Putamen (tissue), 1 donor: ENCODE data around the gene PRKX.
"Not testable (repeated sequence)": the region's sequence is repeated elsewhere in the genome, so short reads cannot be mapped to it uniquely, and the experiment has no call there.

Experiments used
- DNase-seq: peaks from one replicate; pipeline ENCODE4 v3.0.0-alpha.2; 2016; ENCODE audit warnings: low spot score

PRKX gene

GRCh38 chrX:3713225-3713936 lies at the start of gene PRKX:
TSS of gene PRKX (minus strand) at chrX:3713649. CDS start at chrX:3713253, 396 bp downstream.
- DNase-seq, result no peak

- no peak for DNase-seq
Observed at GRCh38 chrX:3763111-3763510, 49.7 kb upstream of the PRKX start.

- DNase-seq, result no peak
Observed at GRCh38 chrX:3757510-3758025, 44.1 kb upstream of the PRKX start.

- DNase-seq, result no peak
Observed at GRCh38 chrX:3748052-3748559, 34.7 kb upstream of the PRKX start.

- DNase-seq, result no peak
Observed at GRCh38 chrX:3743801-3744439, 30.5 kb upstream of the PRKX start.

GRCh38 chrX:3740946-3741345 lies 27.5 kb upstream of the PRKX start:
- not testable (repeated sequence) for DNase-seq

- DNase-seq, result no peak
Observed at GRCh38 chrX:3738509-3738908, 25.1 kb upstream of the PRKX start.

GRCh38 chrX:3736536-3736935 lies 23.1 kb upstream of the PRKX start:
- not testable (repeated sequence) for DNase-seq

- not testable (repeated sequence) for DNase-seq
Observed at GRCh38 chrX:3735891-3736290, 22.4 kb upstream of the PRKX start.

- DNase-seq, result not testable (repeated sequence)
Observed at GRCh38 chrX:3734456-3734855, 21.0 kb upstream of the PRKX start.

GRCh38 chrX:3733043-3733430 lies 19.6 kb upstream of the PRKX start:
- DNase-seq, result no peak

- DNase-seq, result not testable (repeated sequence)
Observed at GRCh38 chrX:3732326-3733042, 19.0 kb upstream of the PRKX start.

- DNase-seq, result no peak
Observed at GRCh38 chrX:3728454-3728853, 15.0 kb upstream of the PRKX start.

- not testable (repeated sequence) for DNase-seq
Observed at GRCh38 chrX:3723460-3723859, 10.0 kb upstream of the PRKX start.

- DNase-seq, result no peak
Observed at GRCh38 chrX:3717742-3718420, 4.4 kb upstream of the PRKX start.

- DNase-seq, result no peak
Observed at GRCh38 chrX:3715921-3716320, 2.5 kb upstream of the PRKX start.

- not testable (repeated sequence) for DNase-seq
Observed at GRCh38 chrX:3714706-3715479, 1.4 kb upstream of the PRKX start.

- no peak for DNase-seq
Observed at GRCh38 chrX:3713937-3714434, 537 bp upstream of the PRKX start.

GRCh38 chrX:3712870-3713224 lies 602 bp downstream of the PRKX start:
- DNase-seq, result no peak

GRCh38 chrX:3712051-3712869 lies 1.2 kb downstream of the PRKX start:
- no peak for DNase-seq
